ENCODE results near the gene TXNL4A.

- TF ChIP-seq CTCF (IDR thresholded peaks at IDR 0.05) (no peak), POLR2A (IDR thresholded peaks at IDR 0.05) (peak; percentile 73 to 82)
These were observed at the start of gene TXNL4A for GRCh38 chr18:79988451-79989194.
